Prostate gland (tissue), 2 donors: Measurements from ENCODE around the gene ARFGAP2. TPM values are rescaled to one million over a fixed set of nuclear protein-coding genes. Genes with fewer than 3 reads are reported as not detected.
"Not testable (repeated sequence)": the region's sequence is repeated elsewhere in the genome, so short reads cannot be mapped to it uniquely, and the experiment has no call there.

ENCODE experiments used
- DNase-seq: peaks from one replicate; pipeline ENCODE4 v3.0.0-alpha.2; 2019; ENCODE audit warnings: low spot score
- H3K27ac ChIP-seq, 2 donors: fragments of 200-600 bp; sonication (generic); 2 replicates each; pipeline ENCODE4 v1.5.1; 2017 to 2019
- H3K27me3 ChIP-seq: fragments of 200-600 bp; sonication (generic); replicated peaks from 2 replicates; pipeline ENCODE4 v1.5.1; 2019; ENCODE audit not compliant: insufficient read depth
- H3K36me3 ChIP-seq, 2 donors: fragments of 200-600 bp; sonication (generic); 1 replicate in 1 of 2; 2 replicates in 1 of 2; pipeline versions ENCODE4 v1.5.1 to v1.8.1; 2017 to 2019
- H3K4me1 ChIP-seq: fragments of 200-600 bp; sonication (generic); replicated peaks from 2 replicates; pipeline ENCODE4 v1.5.1; 2019
- H3K4me3 ChIP-seq, 2 donors: fragments of 200-600 bp; sonication (generic); 2 replicates each; pipeline ENCODE4 v1.5.1; 2017 to 2019
- H3K9me3 ChIP-seq: fragments of 200-600 bp; sonication (generic); 2 replicates; pipeline ENCODE4 v1.5.1; 2017
- CTCF ChIP-seq, 4 experiments: fragments of 200-600 bp in 2 of 4; fragments of 450-650 bp in 2 of 4; sonication (generic) in 2 of 4; IDR thresholded peaks; 1 replicate in 3 of 4; 2 replicates in 1 of 4; pipeline ENCODE4 v1.5.1; 2016 to 2019; ENCODE audit warnings: antibody characterized with exemption in 4 of 4, mild to moderate bottlenecking in 2 of 4, moderate library complexity in 2 of 4
- POLR2A ChIP-seq: fragments of 450-650 bp; IDR thresholded peaks from one replicate; pipeline ENCODE4 v1.6.1; 2016; ENCODE audit warnings: antibody characterized with exemption, mild to moderate bottlenecking
- POLR2AphosphoS5 ChIP-seq: sonication (generic); formaldehyde crosslinking; IDR thresholded peaks from one replicate; pipeline ENCODE4 v1.6.1; 2017; ENCODE audit warnings: antibody characterized with exemption
- WGBS: methylation state at CpG from one replicate; pipeline ENCODE4 v1.1.5; 2018; 5-methylcytosine and 5-hydroxymethylcytosine counted together
- intact Hi-C: fragments of 100-400 bp; cut with DNase I; formaldehyde crosslinking; loops from one replicate; pipeline ENCODE4 v1.14.2; 2022
- total RNA-seq, 2 donors: library from RNA; depleted of rRNA; stranded (reverse); fragments of >200 nt; gene quantifications; one replicate each; pipeline ENCODE4 v1.1.0, GENCODE V29; 2016

Gene ARFGAP2
- total RNA-seq, 2 donors from 2014 or later: 111 to 146 TPM

GRCh38 chr11:47216121-47216798, 39.6 kb upstream of the ARFGAP2 start:
- WGBS: 4% methylated on average over 12 of the region's 12 CpGs
- H3K4me1 ChIP-seq: peaks cover 15% of the 10 kb centered on the region
- TF ChIP-seq POLR2AphosphoS5: peak; percentile 35
- no peak for TF ChIP-seq POLR2A
- peak overlapping the region; percentile 46 to 47 for H3K4me3 ChIP-seq
- no peaks in the 10 kb centered on the region for H3K27me3 ChIP-seq
- no peaks in the 10 kb centered on the region for H3K36me3 ChIP-seq
- intact Hi-C loops: loop anchor here (5.0 kb wide), 1 partner anchor 39 kb away; the partner anchor contains the start of gene ARFGAP2
- DNase-seq: peak; percentile 46
- H3K9me3 ChIP-seq: no peaks in the 10 kb centered on the region
- H3K27ac ChIP-seq: peak overlapping the region; percentile 94 to 95

GRCh38 chr11:47215366-47215910, 38.8 kb upstream of the ARFGAP2 start:
- intact Hi-C loops: loop anchor here (2.0 to 5.0 kb wide), 2 partner anchors 33 to 38 kb away; partner anchors contain the start of genes ACP2 and ARFGAP2

GRCh38 chr11:47213950-47214565, 37.4 kb upstream of the ARFGAP2 start:
- peak overlapping the region; percentile 94 to 95 for H3K27ac ChIP-seq
- H3K4me3 ChIP-seq: peak overlapping the region; percentile 46 to 47
- peaks cover 15% of the 10 kb centered on the region for H3K4me1 ChIP-seq
- peak; percentile 90 for DNase-seq
- no peaks in the 10 kb centered on the region for H3K9me3 ChIP-seq
- WGBS: 9% methylated on average over 20 of the region's 20 CpGs
- intact Hi-C loops: loop anchor here (1.0 to 2.0 kb wide), 2 partner anchors 27 to 35 kb away; partner anchors contain the start of gene ACP2
- TF ChIP-seq CTCF (IDR thresholded peaks at IDR 0.05) (peak in 1 of 4 experiments; percentile 6), POLR2AphosphoS5 (peak; percentile 59), POLR2A (peak; percentile 70)
- H3K36me3 ChIP-seq: no peaks in the 10 kb centered on the region
- H3K27me3 ChIP-seq: no peaks in the 10 kb centered on the region

More at GRCh38 chr11:47215366-47215910, 38.8 kb upstream of the ARFGAP2 start:
- Histone ChIP-seq H3K27me3 (no peaks in the 10 kb centered on the region), H3K9me3 (no peaks in the 10 kb centered on the region), H3K36me3 (no peaks in the 10 kb centered on the region), H3K4me3 (peak overlapping the region; percentile 46 to 47), H3K27ac (peak overlapping the region; percentile 94 to 95), H3K4me1 (peaks cover 15% of the 10 kb centered on the region)
- no peak for DNase-seq
- WGBS: 4% methylated on average over 15 of the region's 15 CpGs
- no peak for TF ChIP-seq POLR2AphosphoS5
- TF ChIP-seq CTCF (IDR thresholded peaks at IDR 0.05): no peak
- TF ChIP-seq POLR2A: no peak

GRCh38 chr11:47212938-47213337, 36.3 kb upstream of the ARFGAP2 start:
- Histone ChIP-seq H3K4me3 (no peak overlapping the region), H3K9me3 (no peaks in the 10 kb centered on the region), H3K27ac (no peak overlapping the region), H3K4me1 (peaks cover 15% of the 10 kb centered on the region), H3K36me3 (no peaks in the 10 kb centered on the region), H3K27me3 (no peaks in the 10 kb centered on the region)
- DNase-seq: no peak
- TF ChIP-seq POLR2A (no peak), POLR2AphosphoS5 (no peak), CTCF (IDR thresholded peaks at IDR 0.05) (no peak)
- intact Hi-C loops: no loop called here
- 83% methylated on average over 12 of the region's 12 CpGs for WGBS

GRCh38 chr11:47208628-47209027, 31.9 kb upstream of the ARFGAP2 start:
- no peak overlapping the region for H3K27ac ChIP-seq
- H3K9me3 ChIP-seq: no peaks in the 10 kb centered on the region
- TF ChIP-seq POLR2AphosphoS5: no peak
- TF ChIP-seq POLR2A: no peak
- no peak for TF ChIP-seq CTCF (IDR thresholded peaks at IDR 0.05)
- DNase-seq: no peak
- no peaks in the 10 kb centered on the region for H3K27me3 ChIP-seq
- 88% methylated on average over 5 of the region's 5 CpGs for whole genome bisulfite sequencing
- no peaks in the 10 kb centered on the region for H3K4me1 ChIP-seq
- H3K36me3 ChIP-seq: no peaks in the 10 kb centered on the region
- intact Hi-C loops: no loop called here
- H3K4me3 ChIP-seq: no peak overlapping the region

- H3K27ac ChIP-seq: not testable (repeated sequence)
- 93% methylated on average over 13 of the region's 13 CpGs for WGBS
Measured at GRCh38 chr11:47208008-47208552, 31.4 kb upstream of the ARFGAP2 start.

More at GRCh38 chr11:47208008-47208552, 31.4 kb upstream of the ARFGAP2 start:
- H3K27me3 ChIP-seq, H3K9me3 ChIP-seq, H3K4me1 ChIP-seq, intact Hi-C loops, H3K36me3 ChIP-seq, DNase-seq, H3K4me3 ChIP-seq: not testable (repeated sequence)
